GM19467 (cell line): Measurements from ENCODE around the gene ATG4B.
A peak's percentile ranks its signal among the peaks of the same experiment; 100 is the strongest.

Experiments used
- ATAC-seq: cut with Tn5 transposase; IDR thresholded peaks from one replicate; pipeline ENCODE4 v1.9.1; 2021; ENCODE audit warnings: mild to moderate bottlenecking, moderate library complexity; ENCODE audit not compliant: unreplicated experiment

ATG4B gene

GRCh38 chr2:241680827-241681599 lies 43.5 kb downstream of the ATG4B start:
- ATAC-seq = no peak

GRCh38 chr2:241686324-241686649 lies 48.8 kb downstream of the ATG4B start:
- peak; percentile 8 for ATAC-seq

GRCh38 chr2:241686650-241687425 lies 49.3 kb downstream of the ATG4B start, which contains the start of gene DTYMK:
Gene DTYMK (minus strand): TSS chr2:241686815. CDS start chr2:241686783, 32 bp downstream.
- ATAC-seq = peak; percentile 92

- ATAC-seq = no peak
Measured at GRCh38 chr2:241689306-241689705, 51.8 kb downstream of the ATG4B start.

GRCh38 chr2:241690202-241690717 lies 52.8 kb downstream of the ATG4B start:
- ATAC-seq = no peak

GRCh38 chr2:241692448-241692847 lies 55.0 kb downstream of the ATG4B start:
- no peak for ATAC-seq

GRCh38 chr2:241695651-241696050 lies 58.2 kb downstream of the ATG4B start:
- no peak for ATAC-seq

GRCh38 chr2:241701149-241701398 lies 63.6 kb downstream of the ATG4B start:
- ATAC-seq = no peak

- peak; percentile 52 for ATAC-seq
Measured at GRCh38 chr2:241701399-241702154, 64.1 kb downstream of the ATG4B start, which contains the start of gene ING5. Gene ING5 (plus strand): TSS chr2:241702039. CDS start chr2:241702066, 27 bp downstream.

- ATAC-seq = peak; percentile 60
Measured at GRCh38 chr2:241702155-241703031, 64.9 kb downstream of the ATG4B start.

GRCh38 chr2:241703032-241703604 lies 65.6 kb downstream of the ATG4B start:
- no peak for ATAC-seq

- ATAC-seq = no peak
Measured at GRCh38 chr2:241706537-241706936, 69.0 kb downstream of the ATG4B start.

GRCh38 chr2:241708879-241709278 lies 71.4 kb downstream of the ATG4B start:
- ATAC-seq = no peak

- ATAC-seq = no peak
Measured at GRCh38 chr2:241719093-241719492, 81.6 kb downstream of the ATG4B start.

GRCh38 chr2:241720099-241720498 lies 82.6 kb downstream of the ATG4B start:
- ATAC-seq = no peak

GRCh38 chr2:241720560-241720959 lies 83.1 kb downstream of the ATG4B start:
- ATAC-seq = no peak

GRCh38 chr2:241721852-241722251 lies 84.4 kb downstream of the ATG4B start:
- no peak for ATAC-seq

- ATAC-seq = no peak
Measured at GRCh38 chr2:241722896-241723454, 85.5 kb downstream of the ATG4B start.
